ENCODE data around the gene NEDD1.

- TF ChIP-seq CTCF (IDR thresholded peaks at IDR 0.05), result no peak
- peak; percentile 54 to 64; a peak in 3 of 4 replicates for TF ChIP-seq REST (IDR thresholded peaks at IDR 0.05; ENCODE audit: insufficient read depth in 1 of 2, low read depth in 2 of 2, low read length in 1 of 2)
- TF ChIP-seq POLR2AphosphoS5 (IDR thresholded peaks at IDR 0.05; ENCODE audit: low read depth, low read length), result no peak
Observed at GRCh38 chr12:96901175-96901574, 5.9 kb upstream of the NEDD1 start.
